ENCODE data around the gene SLC9A3.

SLC9A3 gene

DNA sequence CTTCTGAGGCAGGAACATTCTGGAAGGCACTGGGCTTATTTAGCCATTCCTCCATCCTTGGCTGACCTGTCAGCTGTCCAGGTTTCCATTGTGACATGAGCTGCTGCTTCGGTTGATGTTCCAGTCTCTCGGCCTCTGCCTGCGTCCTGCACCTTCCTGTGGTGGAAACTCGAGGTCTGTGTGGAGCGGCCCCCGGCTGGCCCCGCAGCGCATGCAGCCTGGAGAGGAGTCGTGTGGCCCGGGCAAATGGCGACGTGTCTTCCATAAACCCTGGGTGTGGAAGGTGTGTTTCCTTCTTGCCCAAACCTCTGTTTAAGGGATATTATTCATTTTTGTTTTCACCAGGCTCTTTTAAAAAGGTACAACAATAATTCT is 36.5 kb upstream of the SLC9A3 start:
- TF ChIP-seq ZNF37A (tag by site-specific recombination; IDR thresholded peaks at IDR 0.05), result no peak
- TF ChIP-seq, protein P1, sequence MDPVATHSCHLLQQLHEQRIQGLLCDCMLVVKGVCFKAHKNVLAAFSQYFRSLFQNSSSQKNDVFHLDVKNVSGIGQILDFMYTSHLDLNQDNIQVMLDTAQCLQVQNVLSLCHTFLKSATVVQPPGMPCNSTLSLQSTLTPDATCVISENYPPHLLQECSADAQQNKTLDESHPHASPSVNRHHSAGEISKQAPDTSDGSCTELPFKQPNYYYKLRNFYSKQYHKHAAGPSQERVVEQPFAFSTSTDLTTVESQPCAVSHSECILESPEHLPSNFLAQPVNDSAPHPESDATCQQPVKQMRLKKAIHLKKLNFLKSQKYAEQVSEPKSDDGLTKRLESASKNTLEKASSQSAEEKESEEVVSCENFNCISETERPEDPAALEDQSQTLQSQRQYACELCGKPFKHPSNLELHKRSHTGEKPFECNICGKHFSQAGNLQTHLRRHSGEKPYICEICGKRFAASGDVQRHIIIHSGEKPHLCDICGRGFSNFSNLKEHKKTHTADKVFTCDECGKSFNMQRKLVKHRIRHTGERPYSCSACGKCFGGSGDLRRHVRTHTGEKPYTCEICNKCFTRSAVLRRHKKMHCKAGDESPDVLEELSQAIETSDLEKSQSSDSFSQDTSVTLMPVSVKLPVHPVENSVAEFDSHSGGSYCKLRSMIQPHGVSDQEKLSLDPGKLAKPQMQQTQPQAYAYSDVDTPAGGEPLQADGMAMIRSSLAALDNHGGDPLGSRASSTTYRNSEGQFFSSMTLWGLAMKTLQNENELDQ (tag by site-specific recombination; IDR thresholded peaks at IDR 0.05; ENCODE audit: low read depth), result no peak
- no peak for TF ChIP-seq RBAK (tag by site-specific recombination; IDR thresholded peaks at IDR 0.05)
- TF ChIP-seq ZNF433 (tag by site-specific recombination; IDR thresholded peaks at IDR 0.05; ENCODE audit: low read depth), result no peak
- TF ChIP-seq, protein P2, sequence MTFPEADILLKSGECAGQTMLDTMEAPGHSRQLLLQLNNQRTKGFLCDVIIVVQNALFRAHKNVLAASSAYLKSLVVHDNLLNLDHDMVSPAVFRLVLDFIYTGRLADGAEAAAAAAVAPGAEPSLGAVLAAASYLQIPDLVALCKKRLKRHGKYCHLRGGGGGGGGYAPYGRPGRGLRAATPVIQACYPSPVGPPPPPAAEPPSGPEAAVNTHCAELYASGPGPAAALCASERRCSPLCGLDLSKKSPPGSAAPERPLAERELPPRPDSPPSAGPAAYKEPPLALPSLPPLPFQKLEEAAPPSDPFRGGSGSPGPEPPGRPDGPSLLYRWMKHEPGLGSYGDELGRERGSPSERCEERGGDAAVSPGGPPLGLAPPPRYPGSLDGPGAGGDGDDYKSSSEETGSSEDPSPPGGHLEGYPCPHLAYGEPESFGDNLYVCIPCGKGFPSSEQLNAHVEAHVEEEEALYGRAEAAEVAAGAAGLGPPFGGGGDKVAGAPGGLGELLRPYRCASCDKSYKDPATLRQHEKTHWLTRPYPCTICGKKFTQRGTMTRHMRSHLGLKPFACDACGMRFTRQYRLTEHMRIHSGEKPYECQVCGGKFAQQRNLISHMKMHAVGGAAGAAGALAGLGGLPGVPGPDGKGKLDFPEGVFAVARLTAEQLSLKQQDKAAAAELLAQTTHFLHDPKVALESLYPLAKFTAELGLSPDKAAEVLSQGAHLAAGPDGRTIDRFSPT (tag by site-specific recombination; IDR thresholded peaks at IDR 0.05), result no peak
- no peak for TF ChIP-seq ZEB2 (tag by site-specific recombination; IDR thresholded peaks at IDR 0.05)
- no peak for TF ChIP-seq YY2 (tag by site-specific recombination; IDR thresholded peaks at IDR 0.05)
- no peak for TF ChIP-seq KLF9 (tag by site-specific recombination; IDR thresholded peaks at IDR 0.05; ENCODE audit: low read depth)
- Histone ChIP-seq H3K4me1 (ENCODE audit: control insufficient read depth, insufficient read depth, low read length) (no peaks in the 10 kb centered on the region), H3K4me3 (ENCODE audit: low read depth, low read length) (no peak overlapping the region), H3K36me3 (ENCODE audit: control insufficient read depth in 2 of 2, insufficient read depth in 1 of 2, low read length in 2 of 2) (no peaks in the 10 kb centered on the region), H3K9me3 (ENCODE audit: control insufficient read depth, insufficient read depth, low read depth, low read length) (no peaks in the 10 kb centered on the region), H3K27ac (ENCODE audit: extremely low read depth, low read depth, low read length) (no peak overlapping the region)
- ChIA-PET POLR2A (no interaction called here), CTCF (interaction anchor here (0.6 kb wide), 1 partner anchor 109 kb away, joined by 4 read pairs; no protein-coding TSS in a partner anchor)

DNA sequence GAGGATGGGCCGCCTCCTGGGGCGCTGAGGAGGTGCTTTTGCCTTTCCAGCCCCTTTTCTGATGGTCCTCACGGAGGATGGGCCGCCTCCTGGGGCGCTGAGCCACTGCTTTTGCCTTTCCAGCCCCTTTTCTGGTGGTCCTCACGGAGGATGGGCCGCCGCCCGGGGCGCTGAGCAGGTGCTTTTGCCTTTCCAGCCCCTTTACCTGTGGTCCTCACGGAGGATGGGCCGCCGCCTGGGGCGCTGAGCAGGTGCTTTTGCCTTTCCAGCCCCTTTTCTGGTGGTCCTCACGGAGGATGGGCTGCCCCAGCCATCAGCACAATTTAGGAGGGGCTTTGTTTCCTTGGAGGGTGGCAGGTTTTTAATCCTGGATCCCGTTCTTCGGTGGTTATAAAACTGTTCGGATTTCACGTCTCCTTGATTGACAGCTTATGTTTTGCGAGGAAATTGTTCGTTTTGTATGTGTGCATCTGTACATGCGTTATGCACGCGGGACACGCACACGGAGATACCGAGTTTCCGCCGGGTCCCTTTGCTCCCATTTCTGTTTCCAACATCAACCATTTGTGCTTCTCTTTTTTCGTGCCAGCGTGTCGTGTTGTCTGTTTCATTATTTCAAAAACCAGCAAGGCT is 34.7 kb upstream of the SLC9A3 start:
- H3K9me3 ChIP-seq (ENCODE audit: control insufficient read depth, insufficient read depth, low read depth, low read length), result no peaks in the 10 kb centered on the region
- ChIA-PET CTCF (interaction anchor here (1.1 kb wide), 1 partner anchor 46 kb away, joined by 3 read pairs; no protein-coding TSS in a partner anchor), POLR2A (no interaction called here)
- no peaks in the 10 kb centered on the region for H3K4me1 ChIP-seq (ENCODE audit: control insufficient read depth, insufficient read depth, low read length)
- no peak overlapping the region for H3K4me3 ChIP-seq (ENCODE audit: low read depth, low read length)
- no peaks in the 10 kb centered on the region for H3K36me3 ChIP-seq (ENCODE audit: control insufficient read depth in 2 of 2, insufficient read depth in 1 of 2, low read length in 2 of 2)
- TF ChIP-seq ZNF623 (tag by site-specific recombination; IDR thresholded peaks at IDR 0.05) (no peak), ZNF248 (tag by site-specific recombination; IDR thresholded peaks at IDR 0.05) (no peak), ZNF146 (tag by site-specific recombination; IDR thresholded peaks at IDR 0.05) (no peak), ZNF184 (tag by site-specific recombination; IDR thresholded peaks at IDR 0.05) (no peak), ZNF596 (tag by site-specific recombination; IDR thresholded peaks at IDR 0.05) (no peak)
- TF ChIP-seq, protein P3, sequence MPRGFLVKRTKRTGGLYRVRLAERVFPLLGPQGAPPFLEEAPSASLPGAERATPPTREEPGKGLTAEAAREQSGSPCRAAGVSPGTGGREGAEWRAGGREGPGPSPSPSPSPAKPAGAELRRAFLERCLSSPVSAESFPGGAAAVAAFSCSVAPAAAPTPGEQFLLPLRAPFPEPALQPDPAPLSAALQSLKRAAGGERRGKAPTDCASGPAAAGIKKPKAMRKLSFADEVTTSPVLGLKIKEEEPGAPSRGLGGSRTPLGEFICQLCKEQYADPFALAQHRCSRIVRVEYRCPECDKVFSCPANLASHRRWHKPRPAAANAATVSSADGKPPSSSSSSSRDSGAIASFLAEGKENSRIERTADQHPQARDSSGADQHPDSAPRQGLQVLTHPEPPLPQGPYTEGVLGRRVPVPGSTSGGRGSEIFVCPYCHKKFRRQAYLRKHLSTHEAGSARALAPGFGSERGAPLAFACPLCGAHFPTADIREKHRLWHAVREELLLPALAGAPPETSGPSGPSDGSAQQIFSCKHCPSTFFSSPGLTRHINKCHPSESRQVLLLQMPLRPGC (tag by site-specific recombination; IDR thresholded peaks at IDR 0.05), result no peak
- TF ChIP-seq, protein P4, sequence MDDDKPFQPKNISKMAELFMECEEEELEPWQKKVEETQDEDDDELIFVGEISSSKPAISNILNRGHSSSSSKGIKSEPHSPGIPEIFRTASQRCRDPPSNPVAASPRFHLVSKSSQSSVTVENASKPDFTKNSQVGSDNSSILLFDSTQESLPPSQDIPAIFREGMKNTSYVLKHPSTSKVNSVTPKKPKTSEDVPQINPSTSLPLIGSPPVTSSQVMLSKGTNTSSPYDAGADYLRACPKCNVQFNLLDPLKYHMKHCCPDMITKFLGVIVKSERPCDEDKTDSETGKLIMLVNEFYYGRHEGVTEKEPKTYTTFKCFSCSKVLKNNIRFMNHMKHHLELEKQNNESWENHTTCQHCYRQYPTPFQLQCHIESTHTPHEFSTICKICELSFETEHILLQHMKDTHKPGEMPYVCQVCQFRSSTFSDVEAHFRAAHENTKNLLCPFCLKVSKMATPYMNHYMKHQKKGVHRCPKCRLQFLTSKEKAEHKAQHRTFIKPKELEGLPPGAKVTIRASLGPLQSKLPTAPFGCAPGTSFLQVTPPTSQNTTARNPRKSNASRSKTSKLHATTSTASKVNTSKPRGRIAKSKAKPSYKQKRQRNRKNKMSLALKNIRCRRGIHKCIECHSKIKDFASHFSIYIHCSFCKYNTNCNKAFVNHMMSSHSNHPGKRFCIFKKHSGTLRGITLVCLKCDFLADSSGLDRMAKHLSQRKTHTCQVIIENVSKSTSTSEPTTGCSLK (tag by site-specific recombination; IDR thresholded peaks at IDR 0.05), result no peak
- no peak overlapping the region for H3K27ac ChIP-seq (ENCODE audit: extremely low read depth, low read depth, low read length)
